GM21825 (cell line): ENCODE results near the gene ZNF501.

Experiments used
- ATAC-seq: cut with Tn5 transposase; IDR thresholded peaks from one replicate; pipeline ENCODE4 v1.9.1; 2021; ENCODE audit warnings: mild to moderate bottlenecking, moderate library complexity; ENCODE audit not compliant: unreplicated experiment

Gene ZNF501

DNA sequence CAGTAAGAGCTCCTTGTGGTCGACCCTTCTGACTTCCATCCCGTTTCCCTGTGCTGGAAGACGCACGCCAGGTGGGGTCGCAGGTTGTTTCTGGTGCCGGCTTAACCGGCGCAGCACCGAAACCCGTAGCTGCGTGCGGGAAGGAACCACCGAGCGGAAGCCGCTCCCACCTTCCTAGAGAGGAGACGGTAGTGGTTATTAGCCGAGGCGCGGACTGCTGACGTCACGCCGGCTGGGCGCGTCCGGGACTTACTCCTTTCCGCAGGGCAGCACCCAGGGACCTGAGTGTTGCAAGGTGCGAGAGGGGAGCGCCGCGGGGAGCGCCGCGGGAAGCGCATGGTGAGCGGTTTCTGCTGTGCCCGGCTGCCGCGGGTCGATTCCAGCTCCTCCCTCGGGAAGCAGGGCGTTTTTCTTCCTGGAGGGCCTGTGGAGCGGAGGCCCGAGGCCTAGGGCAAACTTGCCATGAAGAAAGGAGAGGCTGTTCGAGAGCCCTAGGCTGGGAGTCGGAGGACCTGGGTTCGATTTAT lies at the start of gene ZNF501:
ZNF501 (plus strand) TSS at position 252 of the 527 bp plus-strand sequence. CDS start 4,787 bp downstream, outside the sequence.
- peak; percentile 92 for ATAC-seq

DNA sequence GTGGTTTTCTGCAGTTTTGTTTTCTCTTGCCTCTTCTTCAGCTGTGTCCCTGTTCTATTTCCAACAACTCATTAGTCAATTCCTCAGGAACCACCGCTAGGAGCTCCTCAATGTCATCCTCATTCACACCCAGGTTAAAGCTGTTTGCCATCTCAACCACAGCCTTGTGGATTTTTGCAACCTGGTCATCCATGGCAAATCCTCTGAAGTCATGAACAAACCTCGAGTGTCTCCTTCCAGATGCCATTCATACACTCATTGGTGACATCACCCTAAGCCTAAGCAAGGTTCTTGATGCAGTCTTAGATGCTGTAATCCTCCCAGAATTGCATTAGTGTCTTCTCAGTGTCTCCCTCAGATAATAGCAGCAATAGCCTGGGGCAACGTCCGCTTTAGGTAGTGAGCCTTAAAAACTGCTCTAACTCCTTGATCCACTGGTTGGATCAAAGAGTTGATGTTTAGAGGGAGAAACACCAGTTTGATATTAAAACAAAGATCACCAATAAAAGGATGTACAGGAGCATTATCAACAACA lies 48.4 kb upstream of the ZNF501 start:
- no peak for ATAC-seq

DNA sequence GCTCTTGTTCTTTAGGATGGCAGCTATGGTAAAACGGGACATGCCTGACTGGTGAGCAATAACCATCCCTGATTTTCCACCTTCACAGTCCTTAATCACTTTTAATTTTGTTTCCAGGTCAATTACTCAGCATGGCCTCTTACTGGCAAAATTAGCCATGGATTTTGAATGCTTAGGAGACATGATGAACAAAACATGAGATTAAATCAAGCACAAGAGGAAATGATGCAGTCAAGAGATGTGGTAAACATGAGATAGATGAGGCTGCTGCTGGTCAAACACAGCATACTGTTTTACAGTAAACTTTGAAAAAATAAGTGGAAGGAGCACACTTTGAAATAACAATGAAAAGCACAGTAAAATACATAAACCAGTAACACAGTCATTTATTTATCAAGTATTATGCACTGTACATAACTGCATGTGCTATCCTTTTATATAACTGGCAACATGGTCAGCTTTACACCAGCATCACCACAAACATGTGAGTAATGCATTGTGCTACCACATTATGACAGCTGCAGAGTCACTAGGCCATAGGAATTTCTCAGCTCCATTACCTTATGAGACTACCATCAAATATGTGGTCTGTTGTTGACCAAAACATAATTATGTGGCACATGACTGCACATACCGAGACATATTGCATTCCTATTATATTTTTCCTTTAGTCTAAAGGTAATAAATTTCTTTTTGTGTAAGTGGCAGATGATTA lies 47.1 kb upstream of the ZNF501 start:
- no peak for ATAC-seq

DNA sequence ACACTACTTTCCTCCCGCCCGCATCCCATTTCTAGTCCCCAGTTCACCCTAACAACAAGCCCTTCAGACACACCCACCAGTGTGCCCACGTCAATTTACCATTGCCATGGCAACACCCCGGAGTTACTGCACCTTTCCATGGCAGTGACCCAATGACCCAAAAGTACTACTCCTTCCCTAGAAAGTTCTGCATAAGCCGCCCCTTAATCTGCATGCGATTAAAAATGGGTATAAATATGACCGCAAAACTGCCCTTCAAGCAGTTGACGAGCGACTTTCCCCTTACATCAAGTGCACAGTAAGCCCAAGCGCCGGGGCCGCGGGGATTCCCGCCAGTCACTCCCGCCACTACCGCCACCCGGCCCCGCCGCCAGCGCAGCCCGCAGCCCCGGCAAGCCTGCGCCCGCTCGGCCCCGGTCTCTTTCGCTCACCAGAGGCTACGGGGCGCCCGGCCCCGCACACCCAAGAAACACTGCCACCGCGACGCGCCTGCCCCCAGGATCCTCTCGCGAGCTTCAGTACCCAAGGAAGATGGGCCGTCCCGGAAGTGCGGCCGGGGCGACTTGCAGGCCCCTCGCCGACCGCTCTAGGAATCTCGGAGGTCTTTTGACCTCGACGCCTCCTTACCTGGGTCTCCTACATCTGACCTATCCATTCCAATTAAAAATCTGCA lies 44.2 kb upstream of the ZNF501 start:
- ATAC-seq = peak; percentile 83

DNA sequence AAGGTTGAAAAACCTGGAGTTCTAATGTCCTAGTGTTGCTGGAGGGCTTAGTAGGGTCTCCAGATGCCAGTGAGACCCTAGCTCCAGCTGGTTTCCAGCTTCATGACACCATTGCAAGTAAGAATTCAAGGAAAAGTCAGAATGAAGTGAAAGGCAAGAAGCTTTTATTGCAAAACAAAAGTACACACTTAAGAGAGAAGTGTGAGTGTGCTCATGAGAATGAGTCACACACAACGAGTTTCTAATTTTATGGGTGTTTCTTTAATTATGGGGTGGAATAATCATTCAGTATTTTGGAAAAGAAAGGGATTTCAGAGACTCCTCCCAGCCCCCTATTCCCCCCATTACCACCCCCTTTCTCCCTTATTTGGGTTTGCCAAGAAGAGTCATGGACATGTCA lies 41.5 kb upstream of the ZNF501 start:
- no peak for ATAC-seq

DNA sequence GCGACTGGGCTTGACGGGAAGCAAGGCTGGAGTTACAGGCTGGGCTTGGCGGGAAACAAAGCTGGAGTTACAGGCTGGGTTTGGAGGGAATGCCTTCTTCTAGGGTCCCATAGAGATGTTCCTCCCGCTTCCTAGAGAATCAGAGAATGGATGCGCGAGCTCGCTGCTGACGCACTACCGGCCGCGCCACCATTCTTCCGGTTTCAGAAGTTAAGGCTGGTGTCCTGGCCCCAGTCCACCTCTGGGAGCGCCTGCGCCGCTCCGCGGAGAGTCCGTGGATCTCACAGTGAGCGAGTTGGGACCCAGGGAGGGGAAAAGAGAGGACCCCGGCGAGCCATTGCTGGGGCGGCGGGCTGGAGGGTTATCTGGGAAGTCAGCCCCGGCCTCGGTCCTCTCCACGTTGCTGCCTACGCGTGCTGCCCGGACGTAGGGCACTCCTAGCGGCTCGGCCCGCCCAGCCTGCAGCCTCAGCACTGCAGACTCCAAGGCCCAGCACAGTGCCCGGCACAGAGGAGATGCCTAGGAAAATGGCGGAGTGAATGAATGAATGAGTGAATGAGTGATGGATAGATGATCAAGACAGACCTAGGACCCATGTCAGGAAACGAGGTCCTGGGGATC lies 16.9 kb upstream of the ZNF501 start, which contains the start of gene ZNF502:
ZNF502 (plus strand) TSS at position 206 of the 621 bp plus-strand sequence. CDS start 7,602 bp downstream, outside the sequence.
- no peak for ATAC-seq

DNA sequence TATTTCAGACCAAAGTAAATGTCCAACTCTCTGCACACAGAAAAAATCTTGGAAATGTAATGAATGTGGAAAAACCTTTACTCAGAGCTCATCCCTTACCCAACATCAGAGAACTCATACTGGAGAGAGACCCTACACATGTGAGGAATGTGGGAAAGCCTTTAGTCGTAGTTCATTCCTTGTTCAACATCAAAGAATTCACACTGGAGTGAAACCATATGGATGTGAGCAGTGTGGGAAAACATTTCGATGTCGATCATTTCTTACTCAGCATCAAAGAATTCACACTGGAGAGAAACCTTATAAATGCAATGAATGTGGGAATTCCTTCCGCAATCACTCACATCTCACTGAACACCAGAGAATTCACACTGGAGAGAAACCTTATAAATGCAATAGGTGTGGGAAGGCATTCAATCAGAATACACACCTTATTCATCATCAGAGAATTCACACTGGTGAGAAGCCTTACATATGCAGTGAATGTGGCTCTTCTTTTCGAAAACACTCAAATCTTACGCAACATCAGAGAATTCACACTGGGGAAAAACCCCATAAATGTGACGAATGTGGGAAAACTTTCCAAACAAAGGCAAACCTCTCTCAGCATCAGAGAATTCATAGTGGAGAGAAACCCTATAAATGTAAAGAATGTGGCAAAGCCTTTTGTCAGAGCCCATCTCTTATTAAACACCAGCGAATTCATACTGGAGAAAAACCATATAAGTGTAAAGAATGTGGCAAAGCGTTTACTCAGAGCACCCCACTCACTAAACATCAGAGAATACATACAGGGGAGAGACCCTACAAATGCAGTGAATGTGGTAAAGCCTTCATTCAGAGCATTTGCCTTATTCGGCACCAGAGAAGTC lies 8.0 kb upstream of the ZNF501 start:
- no peak for ATAC-seq

DNA sequence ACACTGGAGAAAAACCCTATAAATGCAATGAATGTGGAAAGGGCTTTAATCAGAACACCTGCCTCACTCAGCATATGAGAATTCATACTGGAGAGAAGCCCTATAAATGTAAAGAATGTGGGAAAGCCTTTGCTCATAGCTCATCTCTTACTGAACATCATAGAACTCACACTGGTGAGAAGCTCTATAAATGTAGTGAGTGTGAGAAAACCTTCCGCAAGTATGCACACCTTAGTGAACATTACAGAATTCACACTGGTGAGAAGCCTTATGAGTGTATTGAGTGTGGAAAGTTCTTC lies 7.4 kb upstream of the ZNF501 start:
- ATAC-seq = no peak

DNA sequence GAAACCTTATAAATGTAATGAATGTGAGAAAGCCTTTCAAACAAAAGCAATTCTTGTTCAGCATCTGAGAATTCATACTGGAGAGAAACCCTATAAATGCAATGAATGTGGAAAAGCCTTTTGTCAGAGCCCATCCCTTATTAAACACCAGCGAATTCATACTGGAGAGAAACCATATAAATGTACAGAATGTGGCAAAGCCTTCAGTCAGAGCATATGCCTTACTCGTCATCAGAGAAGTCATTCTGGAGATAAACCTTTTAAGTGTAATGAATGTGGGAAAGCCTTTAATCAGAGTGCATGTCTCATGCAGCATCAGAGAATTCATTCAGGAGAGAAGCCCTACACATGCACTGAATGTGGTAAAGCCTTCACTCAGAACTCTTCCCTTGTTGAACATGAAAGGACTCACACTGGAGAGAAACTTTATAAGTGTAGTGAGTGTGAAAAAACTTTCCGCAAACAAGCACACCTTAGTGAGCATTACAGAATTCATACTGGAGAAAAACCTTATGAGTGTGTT lies 5.3 kb downstream of the ZNF501 start:
- no peak for ATAC-seq

DNA sequence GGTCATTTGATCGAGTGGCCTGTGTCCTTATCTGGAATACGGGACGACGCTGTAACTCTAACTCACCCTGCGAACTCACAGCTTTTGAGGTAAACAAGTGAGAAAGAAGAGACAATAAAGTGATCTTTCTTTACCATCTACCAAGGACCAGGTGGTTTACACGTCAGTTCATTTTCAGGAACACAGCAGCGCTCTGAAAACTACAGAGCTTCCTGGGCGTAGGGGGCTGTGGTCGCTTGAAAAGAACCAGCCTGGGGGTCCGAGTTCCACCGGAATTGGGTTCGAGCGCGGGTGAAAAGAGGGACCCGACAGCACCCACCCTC lies 31.6 kb downstream of the ZNF501 start:
- no peak for ATAC-seq

DNA sequence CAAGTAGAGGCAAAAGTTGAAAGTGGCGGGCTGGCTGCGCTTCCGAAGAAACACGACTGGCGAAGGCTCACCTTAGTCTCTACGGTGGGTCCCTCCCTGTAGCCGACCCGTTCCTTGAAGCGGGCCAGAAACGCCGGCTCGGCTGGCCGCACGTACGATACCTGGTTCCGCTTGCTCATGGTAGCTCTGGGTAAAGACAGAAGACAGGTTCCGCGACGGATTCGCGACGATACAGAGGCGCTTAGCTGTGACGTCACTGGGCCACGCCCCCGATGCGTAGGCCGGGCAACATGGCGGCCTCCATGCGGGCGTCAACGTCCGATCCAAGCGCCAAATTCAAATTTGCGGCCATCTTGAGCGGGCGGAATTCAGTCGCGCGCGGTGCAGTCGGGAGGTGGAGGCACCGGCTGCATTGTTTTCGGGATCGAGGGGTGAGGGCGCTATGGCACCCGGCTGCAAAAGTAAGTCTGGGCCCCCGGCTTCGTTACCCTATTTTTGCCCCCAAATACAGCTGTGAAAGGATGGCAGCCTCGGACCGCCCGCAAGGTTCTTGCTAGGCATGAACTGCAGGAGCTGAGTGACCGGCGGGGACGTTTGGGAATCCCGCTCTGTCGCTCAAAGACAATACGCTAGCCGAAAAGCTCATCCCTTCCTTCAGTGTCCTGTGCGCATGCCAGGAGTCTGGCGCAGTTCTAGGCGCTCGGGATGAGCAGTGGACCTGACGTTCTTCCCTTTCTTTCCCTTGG lies 32.2 kb downstream of the ZNF501 start, which contains the start of the genes KIAA1143 and KIF15:
KIAA1143 (minus strand) TSS at position 196 of the 746 bp plus-strand sequence; CDS start at position 179, 17 bp downstream.
KIF15 (plus strand) TSS at position 371 of the 746 bp plus-strand sequence; CDS start at position 443, 72 bp downstream.
- peak; percentile 80 for ATAC-seq

DNA sequence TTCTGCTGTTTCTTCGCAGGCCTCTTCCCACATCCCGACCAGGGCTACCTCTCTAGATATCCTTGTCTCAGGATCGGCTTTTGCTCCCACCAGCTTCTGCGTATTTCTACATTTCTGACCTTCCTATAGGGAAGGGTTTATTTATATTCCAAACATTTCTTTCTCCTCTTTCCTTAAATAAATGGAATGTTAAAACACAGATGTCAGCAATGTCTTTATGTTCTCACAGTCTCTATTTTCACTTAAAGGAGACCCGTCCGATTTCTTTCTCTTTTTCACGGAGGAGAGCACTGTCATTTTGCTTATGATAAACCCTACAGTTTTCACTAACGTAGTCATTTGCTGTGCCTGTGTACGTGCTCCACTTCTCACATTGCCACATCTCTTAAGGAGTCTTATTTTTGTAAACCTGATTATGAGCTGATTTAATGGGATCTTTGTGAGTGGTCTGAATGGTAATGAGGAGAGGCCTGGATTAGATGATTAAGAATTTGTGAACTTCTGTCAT lies 32.8 kb downstream of the ZNF501 start:
- ATAC-seq = no peak

DNA sequence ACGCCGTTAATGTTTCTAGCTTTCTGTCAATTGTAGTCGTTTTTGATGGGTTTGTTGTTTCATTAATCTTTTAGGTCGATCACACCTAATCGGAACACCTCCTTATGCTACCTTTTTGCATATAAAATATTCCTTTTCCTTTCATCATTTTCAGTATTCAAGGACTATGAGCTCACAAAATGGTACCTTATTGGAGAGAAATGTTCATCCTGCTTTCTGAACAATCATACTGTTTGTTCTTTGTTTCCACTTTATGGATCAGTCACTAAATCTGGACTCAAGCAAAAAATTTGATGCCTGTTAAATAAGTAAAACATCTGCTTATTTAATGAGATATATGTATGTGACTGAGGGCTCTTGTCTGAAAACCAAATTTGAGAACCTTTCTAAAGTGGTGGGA lies 33.3 kb downstream of the ZNF501 start:
- ATAC-seq = no peak

DNA sequence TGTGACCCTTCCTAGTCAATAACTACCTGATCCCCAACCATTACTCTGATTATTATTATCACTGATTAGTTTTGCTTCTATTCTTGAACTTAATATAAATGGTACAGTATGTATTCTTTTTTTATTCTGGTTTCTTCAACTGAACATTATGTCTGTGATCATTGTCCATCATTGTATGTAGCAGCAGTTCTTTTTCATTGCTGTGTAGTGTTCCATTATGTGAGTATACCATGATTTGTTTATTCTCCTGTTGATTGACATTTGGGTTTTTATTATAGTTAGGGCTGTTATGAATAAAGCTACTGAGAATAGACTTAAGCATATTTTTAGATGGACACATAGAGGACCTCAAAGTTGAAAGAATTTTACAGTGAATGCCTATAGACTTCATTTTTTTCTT lies 34.8 kb downstream of the ZNF501 start:
- ATAC-seq = no peak

DNA sequence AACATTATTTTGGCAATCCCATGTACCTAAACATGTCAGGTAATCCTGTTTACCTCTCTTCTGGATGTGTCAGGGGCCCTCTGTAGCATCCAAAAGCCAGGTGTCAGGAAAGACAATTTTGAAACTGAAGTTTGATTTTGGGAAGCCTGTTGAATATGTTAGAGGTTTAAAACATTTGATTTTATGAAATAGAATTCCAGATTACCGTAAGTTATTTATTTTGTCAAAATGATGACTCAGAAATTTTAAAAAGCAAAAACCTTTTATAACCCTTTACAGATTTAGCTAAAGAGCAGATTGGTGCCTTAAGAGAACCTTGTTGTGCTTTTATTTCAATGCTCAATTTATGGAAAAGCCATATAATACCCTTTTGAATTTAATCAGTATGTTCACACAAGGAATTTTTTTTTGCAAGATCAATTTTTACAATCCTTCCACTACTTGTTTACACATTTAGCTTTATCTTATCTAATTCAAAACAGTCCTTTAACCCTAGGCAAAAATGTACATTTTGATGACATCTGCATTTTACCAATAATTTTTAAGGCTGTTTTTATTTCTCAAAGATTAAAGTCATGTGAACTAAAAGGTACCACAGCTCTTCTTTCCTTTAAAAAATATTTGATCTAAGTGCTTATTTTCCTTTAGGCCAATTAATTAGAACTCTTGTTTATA lies 42.1 kb downstream of the ZNF501 start:
- ATAC-seq = no peak

DNA sequence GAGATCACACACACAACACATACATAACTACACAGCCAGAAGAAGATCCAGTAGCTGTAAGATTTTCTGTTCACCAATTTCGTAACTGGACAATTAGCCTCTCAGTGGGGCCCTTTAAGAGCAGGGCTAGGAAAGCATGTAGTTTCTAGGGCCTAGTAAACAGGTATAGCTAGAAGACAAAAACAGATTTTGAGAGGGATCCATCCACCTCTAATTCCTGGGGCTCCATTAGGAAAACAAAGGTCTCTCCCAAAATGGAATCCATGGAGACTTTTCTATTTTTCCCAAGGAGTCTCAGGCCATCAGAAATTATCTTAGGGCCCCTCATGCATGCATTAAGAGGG lies 42.6 kb downstream of the ZNF501 start:
- no peak for ATAC-seq

DNA sequence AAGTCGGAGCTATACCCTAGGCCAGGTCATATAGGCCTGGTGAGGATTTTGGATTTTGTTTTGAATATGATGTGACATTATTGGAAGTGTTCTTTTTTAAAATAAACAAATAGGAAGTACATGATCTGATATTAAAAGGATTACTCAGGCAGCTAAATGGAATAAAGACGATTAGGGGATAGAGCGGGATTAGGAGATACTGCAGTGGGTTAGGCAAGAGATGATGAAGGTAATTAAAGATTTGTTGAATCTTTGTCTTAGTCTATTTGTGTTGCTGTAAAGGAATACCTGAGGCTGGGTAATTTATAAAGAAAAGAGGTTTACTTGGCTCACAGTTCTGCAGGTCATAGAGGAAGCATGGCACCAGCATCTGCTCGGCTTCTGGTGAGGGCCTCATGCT lies 53.5 kb downstream of the ZNF501 start:
- ATAC-seq = no peak
